GM21619 (cell line): ENCODE measurements around the gene KRT78.
"Not testable (repeated sequence)": the region's sequence is repeated elsewhere in the genome, so short reads cannot be mapped to it uniquely, and the experiment has no call there.

Experiments
- ATAC-seq: cut with Tn5 transposase; IDR thresholded peaks from one replicate; pipeline ENCODE4 v1.9.1; 2021; ENCODE audit not compliant: unreplicated experiment

KRT78 gene

GRCh38 chr12:52796839-52797528, 51.8 kb downstream of the KRT78 start:
- no peak for ATAC-seq

GRCh38 chr12:52796429-52796794, 52.4 kb downstream of the KRT78 start:
- ATAC-seq = no peak

- no peak for ATAC-seq
Observed at GRCh38 chr12:52795694-52796428, 52.9 kb downstream of the KRT78 start, which contains the start of gene KRT3. TSS of gene KRT3 (minus strand) at chr12:52796117. CDS start at chr12:52796042, 75 bp downstream.

GRCh38 chr12:52795332-52795674, 53.5 kb downstream of the KRT78 start:
- ATAC-seq = not testable (repeated sequence)

GRCh38 chr12:52794479-52795331, 54.1 kb downstream of the KRT78 start:
- no peak for ATAC-seq

GRCh38 chr12:52792185-52793029, 56.4 kb downstream of the KRT78 start:
- no peak for ATAC-seq

GRCh38 chr12:52791271-52792184, 57.3 kb downstream of the KRT78 start:
- no peak for ATAC-seq

GRCh38 chr12:52790427-52791270, 58.1 kb downstream of the KRT78 start:
- no peak for ATAC-seq

- ATAC-seq = no peak
Observed at GRCh38 chr12:52789637-52790426, 59.0 kb downstream of the KRT78 start.

GRCh38 chr12:52788876-52789636, 59.7 kb downstream of the KRT78 start:
- ATAC-seq = no peak

- ATAC-seq = no peak
Observed at GRCh38 chr12:52788192-52788875, 60.5 kb downstream of the KRT78 start.
